Heart left ventricle (tissue), 13 donors: ENCODE results near the gene EXD1.
"Not testable (repeated sequence)": the region's sequence is repeated elsewhere in the genome, so short reads cannot be mapped to it uniquely, and the experiment has no call there.

Experiments
- CTCF ChIP-seq, 12 donors: fragments of 200-600 bp; sonication (generic) in 4 of 12; IDR thresholded peaks; one replicate each; pipeline versions ENCODE4 v1.5.0 to v1.8.0; 2018 to 2022; ENCODE audit warnings: antibody characterized with exemption in 12 of 12, mild to moderate bottlenecking in 5 of 12
- POLR2A ChIP-seq, 2 donors: fragments of 450-650 bp; IDR thresholded peaks; one replicate each; pipeline ENCODE4 v1.6.1; 2017; ENCODE audit warnings: antibody characterized with exemption in 2 of 2, mild to moderate bottlenecking in 2 of 2, moderate library complexity in 2 of 2
- donor health status: ischemic (EF 13 %, LVEDD 7.1; RV severe dilation, severe dysfunction).
- donor health status: DM: no; HTN: yes; CAD: no.
- donor health status: DM: no; HTN: no; CAD: no.
- donor health status: ischemic (EF 25% LVEDD 6.9; RV normal size, moderate dysfunction).
- donor health status: ischemic (EF 25% LVEDD 5.7; RV mildly dilated, moderate dysfunction).
- donor health status: ischemic (EF 35%, LVEDD 5.7; RV mildly dilated, moderate dysfunction).
- donor health status: nonischemic (EF 11% LVEDD 7.7; RV severe dilation, severe dysfunction).
- donor health status: DM: yes; HTN: yes; CAD: no.
- donor health status: PGD.
- donor health status: ischemic (EF 29% LVEDD 5.4; RV normal size, mild dysfunction).
- donor health status: nonischemic (EF 23%, LVEDD 6.1; RV moderate dilation, normal function).

GRCh38 chr15:41139112-41139511, 91.4 kb downstream of the EXD1 start:
- not testable (repeated sequence) for TF ChIP-seq POLR2A, CTCF (IDR thresholded peaks at IDR 0.05)
